Neural cell (in vitro differentiated cells): ENCODE measurements around the gene UBA6. TPM values are rescaled to one million over a fixed set of nuclear protein-coding genes. Genes with fewer than 3 reads are reported as not detected.

Experiments
- H2AFZ ChIP-seq: fragments of 200-600, 300-800 bp; sonication (generic), shearing (Covaris generic); 2 replicates; pipeline ENCODE4 v1.6.0; 2014; ENCODE audit warnings: low read depth, mild to moderate bottlenecking, antibody characterized with exemption, low read length, moderate library complexity
- H3F3A ChIP-seq: fragments of 200-600 bp; shearing (Covaris generic); 2 replicates; pipeline ENCODE4 v1.6.1; 2016; ENCODE audit warnings: mild to moderate bottlenecking, moderate library complexity, mixed read lengths, antibody characterized with exemption, low read length; ENCODE audit not compliant: insufficient read depth, poor library complexity, severe bottlenecking
- H3K27ac ChIP-seq: fragments of 200-600, 300-800 bp; sonication (generic), shearing (Covaris generic); 2 replicates; pipeline ENCODE4 v1.5.1; 2014; ENCODE audit warnings: mild to moderate bottlenecking, low read length, moderate library complexity
- H3K27me3 ChIP-seq: fragments of 300-800, 200-600 bp; sonication (generic), shearing (Covaris generic); 2 replicates; pipeline ENCODE4 v1.6.0; 2014; ENCODE audit warnings: mild to moderate bottlenecking, low read depth, low read length, moderate library complexity; ENCODE audit not compliant: insufficient read depth
- H3K36me3 ChIP-seq: fragments of 300-800, 200-600 bp; sonication (generic), shearing (Covaris generic); 2 replicates; pipeline ENCODE4 v1.5.1; 2014; ENCODE audit warnings: mild to moderate bottlenecking, antibody characterized with exemption, low read length, moderate library complexity; ENCODE audit not compliant: insufficient read depth
- H3K4me2 ChIP-seq: fragments of 300-800, 200-600 bp; sonication (generic), shearing (Covaris generic); 2 replicates; pipeline ENCODE4 v1.6.0; 2014; ENCODE audit warnings: mild to moderate bottlenecking, low read length
- H3K4me3 ChIP-seq: fragments of 300-800, 200-600 bp; sonication (generic), shearing (Covaris generic); 2 replicates; pipeline ENCODE4 v1.5.1; 2014; ENCODE audit warnings: mild to moderate bottlenecking, low read length, moderate library complexity
- H3K79me2 ChIP-seq: fragments of 200-600 bp; shearing (Covaris generic); replicated peaks from 2 replicates; pipeline ENCODE4 v1.6.0; 2014; ENCODE audit warnings: mild to moderate bottlenecking, low read length, moderate library complexity; ENCODE audit not compliant: insufficient read depth
- H3K9ac ChIP-seq: fragments of 300-800, 200-600 bp; sonication (generic), shearing (Covaris generic); 2 replicates; pipeline ENCODE4 v1.6.1; 2016; ENCODE audit warnings: mild to moderate bottlenecking, low read length, mixed read lengths
- H3K9me2 ChIP-seq: fragments of 200-600 bp; shearing (Covaris generic); 2 replicates; pipeline ENCODE4 v1.6.1; 2016; ENCODE audit warnings: mild to moderate bottlenecking, low read length, mixed read lengths; ENCODE audit not compliant: insufficient read depth
- H3K9me3 ChIP-seq: fragments of 200-600, 300-800 bp; sonication (generic), shearing (Covaris generic); 2 replicates; pipeline ENCODE4 v1.6.1; 2016; ENCODE audit warnings: mild to moderate bottlenecking, mixed run types, low read length, moderate library complexity, mixed read lengths
- H4K20me1 ChIP-seq: fragments of 200-600 bp; shearing (Covaris generic); 2 replicates; pipeline ENCODE4 v1.6.1; 2016; ENCODE audit warnings: mild to moderate bottlenecking, mixed run types; ENCODE audit not compliant: insufficient read depth
- CTCF ChIP-seq: fragments of 450-650 bp; IDR thresholded peaks from 2 replicates; pipeline ENCODE4 v1.5.1; 2014; ENCODE audit warnings: antibody characterized with exemption, mild to moderate bottlenecking, moderate library complexity; ENCODE audit not compliant: poor library complexity, severe bottlenecking
- EP300 ChIP-seq: fragments of 450-650 bp; conservative IDR thresholded peaks from 2 replicates; pipeline ENCODE4 v1.6.1; 2014; ENCODE audit warnings: antibody characterized with exemption, mild to moderate bottlenecking, moderate library complexity; ENCODE audit not compliant: poor library complexity, severe bottlenecking
- EZH2 ChIP-seq: fragments of 200-600, 300-800 bp; shearing (Covaris generic), sonication (generic); IDR thresholded peaks from 2 replicates; pipeline ENCODE4 v1.6.1; 2014; ENCODE audit warnings: antibody characterized with exemption, low read length, borderline replicate concordance, mild to moderate bottlenecking; ENCODE audit not compliant: insufficient read depth, poor library complexity, severe bottlenecking
- MXI1 ChIP-seq: fragments of 450-650 bp; conservative IDR thresholded peaks from 2 replicates; pipeline ENCODE4 v1.6.1; 2014; ENCODE audit warnings: antibody characterized with exemption, mild to moderate bottlenecking; ENCODE audit not compliant: poor library complexity, severe bottlenecking
- POLR2AphosphoS5 ChIP-seq: IDR thresholded peaks from 2 replicates; pipeline ENCODE4 v1.6.1; 2012
- RAD21 ChIP-seq: fragments of 450-650 bp; conservative IDR thresholded peaks from 2 replicates; pipeline ENCODE4 v1.6.1; 2014; ENCODE audit warnings: antibody characterized with exemption, mild to moderate bottlenecking, moderate library complexity
- REST ChIP-seq: IDR thresholded peaks from 2 replicates; pipeline ENCODE4 v1.6.1; 2012; ENCODE audit warnings: borderline replicate concordance
- SMC3 ChIP-seq: fragments of 450-650 bp; conservative IDR thresholded peaks from 2 replicates; pipeline ENCODE4 v1.6.1; 2014; ENCODE audit warnings: antibody characterized with exemption, mild to moderate bottlenecking, moderate library complexity; ENCODE audit not compliant: poor library complexity
- TAF1 ChIP-seq: IDR thresholded peaks from 2 replicates; pipeline ENCODE4 v1.6.1; 2012; ENCODE audit warnings: low read depth
- polyA plus RNA-seq: library from polyadenylated mRNA; depleted of rRNA; stranded (reverse); fragments of >200 nt; gene quantifications from 2 replicates; pipeline ENCODE4 v1.2.3, GENCODE V29; 2014

The UBA6 gene
- polyA plus RNA-seq, 1 donor from 2014 or later = 126 TPM

- TF ChIP-seq RAD21 (no peak), EP300 (no peak), REST (no peak), SMC3 (no peak), EZH2 (no peak), MXI1 (no peak), TAF1 (no peak), POLR2AphosphoS5 (no peak), CTCF (no peak)
- Histone ChIP-seq H2AFZ (no peak overlapping the region), H3K79me2 (peaks cover 6% of the 10 kb centered on the region), H3K4me2 (no peak overlapping the region), H3K9ac (no peak overlapping the region), H3K36me3 (no peaks in the 10 kb centered on the region), H3K9me2 (no peaks in the 10 kb centered on the region), H3K27ac (no peak overlapping the region), H3K27me3 (no peaks in the 10 kb centered on the region), H3K4me3 (no peak overlapping the region), H3F3A (no peaks in the 10 kb centered on the region), H3K9me3 (no peaks in the 10 kb centered on the region), H4K20me1 (no peaks in the 10 kb centered on the region)
Observed at GRCh38 chr4:67714248-67714583, 13.3 kb upstream of the UBA6 start.

GRCh38 chr4:67713529-67714247 is 12.7 kb upstream of the UBA6 start:
- H2AFZ ChIP-seq = no peak overlapping the region
- H3K4me2 ChIP-seq = no peak overlapping the region
- H3K79me2 ChIP-seq = peaks cover 6% of the 10 kb centered on the region
- no peaks in the 10 kb centered on the region for H4K20me1 ChIP-seq
- H3K9me2 ChIP-seq = no peaks in the 10 kb centered on the region
- H3K36me3 ChIP-seq = no peaks in the 10 kb centered on the region
- H3F3A ChIP-seq = no peaks in the 10 kb centered on the region
- H3K27ac ChIP-seq = no peak overlapping the region
- no peak overlapping the region for H3K9ac ChIP-seq
- no peak overlapping the region for H3K4me3 ChIP-seq
- H3K27me3 ChIP-seq = no peaks in the 10 kb centered on the region
- H3K9me3 ChIP-seq = no peaks in the 10 kb centered on the region
- TF ChIP-seq POLR2AphosphoS5 (no peak), REST (no peak), TAF1 (no peak), EZH2 (no peak), RAD21 (no peak), MXI1 (no peak), CTCF (no peak), SMC3 (no peak), EP300 (no peak)
